CD4-positive, alpha-beta T cell (primary cell): ENCODE results near the gene ARHGAP26. TPM values are rescaled to one million over a fixed set of nuclear protein-coding genes. Genes with fewer than 3 reads are reported as not detected.
"Not testable (repeated sequence)": the region's sequence is repeated elsewhere in the genome, so short reads cannot be mapped to it uniquely, and the experiment has no call there.

Experiments
- ATAC-seq: fragments of 200-7000 bp; cut with Tn5 transposase; one replicate; pipeline ENCODE4 v1.10.0; 2022; ENCODE audit warnings: mild to moderate bottlenecking; ENCODE audit not compliant: poor library complexity
- CTCF ChIA-PET: fragments of 350-600 bp; sonication (Branson Sonifier 250); formaldehyde crosslinking; loops from one replicate; lab custom pipeline; 2021; ENCODE audit warnings: antibody characterized with exemption, inconsistent platforms; lab: Charles Lee
- POLR2A ChIA-PET: fragments of 350-600 bp; sonication (Branson Sonifier 250); formaldehyde crosslinking; loops from one replicate; lab custom pipeline; 2021; ENCODE audit warnings: antibody characterized with exemption, inconsistent platforms; lab: Charles Lee
- DNase-seq, 14 experiments: peaks; one replicate each; pipeline ENCODE4 v3.0.0-alpha.2; 2013 to 2020; ENCODE audit warnings: mixed read lengths in 2 of 14
- H3K27ac ChIP-seq, 2 donors: one replicate each; pipeline versions ENCODE4 v1.5.1 to v1.7.0; 2013; ENCODE audit warnings: low read length in 2 of 2, low read depth in 1 of 2, mild to moderate bottlenecking in 1 of 2
- H3K27me3 ChIP-seq, 2 experiments: 1 replicate in 1 of 2; 2 replicates in 1 of 2; pipeline versions ENCODE4 v1.6.1 to v1.7.0; 2013; ENCODE audit warnings: low read length in 2 of 2, control low read depth in 1 of 2, mild to moderate bottlenecking in 1 of 2, moderate library complexity in 1 of 2; ENCODE audit not compliant: insufficient read depth in 2 of 2, control insufficient read depth in 1 of 2
- H3K36me3 ChIP-seq: one replicate; pipeline ENCODE4 v1.6.1; 2013; ENCODE audit warnings: low read length, control low read depth; ENCODE audit not compliant: insufficient read depth
- H3K4me1 ChIP-seq: one replicate; pipeline ENCODE4 v1.6.1; 2013; ENCODE audit warnings: low read length, control low read depth; ENCODE audit not compliant: insufficient read depth
- H3K4me3 ChIP-seq: one replicate; pipeline ENCODE4 v1.5.1; 2013; ENCODE audit warnings: mild to moderate bottlenecking, low read length, moderate library complexity
- H3K9me3 ChIP-seq, 2 experiments: 1 replicate in 1 of 2; 2 replicates in 1 of 2; pipeline versions ENCODE4 v1.6.1 to v1.7.0; 2013; ENCODE audit warnings: low read length in 2 of 2, mild to moderate bottlenecking in 2 of 2, control low read depth in 1 of 2, moderate library complexity in 1 of 2; ENCODE audit not compliant: control insufficient read depth in 1 of 2, insufficient read depth in 1 of 2
- H3K27ac Mint-ChIP-seq: one replicate; pipeline ENCODE4 v1.8.0; 2020; ENCODE audit warnings: mixed read lengths
- H3K27me3 Mint-ChIP-seq: one replicate; pipeline ENCODE4 v1.8.0; 2021; ENCODE audit warnings: mixed read lengths
- H3K36me3 Mint-ChIP-seq: one replicate; pipeline ENCODE4 v1.8.0; 2021; ENCODE audit warnings: low read depth, mixed read lengths
- H3K4me1 Mint-ChIP-seq: one replicate; pipeline ENCODE4 v1.8.0; 2021; ENCODE audit warnings: low read depth, mixed read lengths
- H3K4me3 Mint-ChIP-seq: one replicate; pipeline ENCODE4 v1.8.0; 2020; ENCODE audit warnings: mild to moderate bottlenecking, mixed read lengths
- H3K9me3 Mint-ChIP-seq: one replicate; pipeline ENCODE4 v1.8.0; 2020; ENCODE audit warnings: mixed read lengths
- intact Hi-C, 2 experiments: fragments of 100-400 bp; cut with DNase I in 1 of 2; cut with micrococcal nuclease in 1 of 2; formaldehyde crosslinking; loops; one replicate each; pipeline versions ENCODE4 v1.15.1 to v1.9.0; 2023 to 2025; cut with DNase I, micrococcal nuclease
- total RNA-seq, 174 experiments: library from RNA in 2 of 174; stranded (reverse) in 2 of 174; gene quantifications; one replicate each; pipeline ENCODE4 v1.2.3 and lab custom pipeline; 2021 to 2026
- TF ChIP-seq, protein P1 (sequence below): fragments of 200-600 bp; IDR thresholded peaks from one replicate; pipeline ENCODE4 v1.8.0; 2022; ENCODE audit warnings: antibody characterized with exemption, mild to moderate bottlenecking

The ARHGAP26 gene
- total RNA-seq, 2 experiments from 2014 or later, result 24.9 to 27.3 TPM

- ATAC-seq, H3K9me3 Mint-ChIP-seq, H3K4me3 Mint-ChIP-seq, H3K27ac ChIP-seq, H3K27me3 Mint-ChIP-seq, H3K27ac Mint-ChIP-seq, H3K36me3 Mint-ChIP-seq, intact Hi-C loops, H3K4me3 ChIP-seq, H3K4me1 ChIP-seq, H3K9me3 ChIP-seq, CTCF ChIA-PET, DNase-seq, POLR2A ChIA-PET, H3K36me3 ChIP-seq, H3K27me3 ChIP-seq, H3K4me1 Mint-ChIP-seq: not testable (repeated sequence)
Observed at GRCh38 chr5:143092711-143093451, 322.7 kb downstream of the ARHGAP26 start.

DNA sequence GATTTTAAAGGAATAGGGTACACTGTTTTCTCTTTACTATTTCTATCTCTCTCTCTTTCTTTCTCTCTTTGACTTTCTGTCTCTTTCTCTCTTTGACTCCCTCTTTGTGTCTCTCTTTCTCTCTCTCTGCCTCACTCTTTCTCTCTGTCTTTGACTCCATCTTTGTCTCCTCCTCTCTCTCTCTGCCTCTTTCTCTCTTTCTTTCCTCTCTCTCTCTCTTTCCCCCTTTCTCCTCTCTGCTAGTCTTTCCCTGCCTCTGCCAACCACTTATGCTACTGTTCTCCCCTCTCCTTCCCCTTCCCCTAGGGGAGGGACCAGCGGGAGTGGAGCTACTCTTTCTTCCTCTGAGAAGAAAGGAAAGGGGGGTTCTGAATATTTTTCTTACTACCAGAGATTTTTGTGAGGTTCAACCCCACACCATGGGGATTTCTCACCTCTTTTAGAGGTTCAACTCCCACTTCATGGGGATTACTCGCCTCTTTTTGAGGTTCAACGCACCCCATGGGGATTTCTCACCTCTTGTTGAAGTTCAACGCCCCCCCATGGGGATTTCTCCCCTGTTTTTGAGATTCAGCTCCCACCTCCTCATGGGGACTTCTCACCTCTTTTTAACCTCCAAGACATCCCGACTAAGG, 323.4 kb downstream of the ARHGAP26 start:
- H3K4me1 Mint-ChIP-seq, result no peaks in the 10 kb centered on the region
- no peak overlapping the region for H3K4me3 Mint-ChIP-seq
- intact Hi-C loops, result no loop called here
- H3K9me3 Mint-ChIP-seq, result no peaks in the 10 kb centered on the region
- peaks cover 4% of the 10 kb centered on the region for H3K36me3 Mint-ChIP-seq
- Histone ChIP-seq H3K4me3 (no peak overlapping the region), H3K36me3 (no peaks in the 10 kb centered on the region), H3K27ac (no peak overlapping the region), H3K9me3 (no peaks in the 10 kb centered on the region), H3K27me3 (no peaks in the 10 kb centered on the region), H3K4me1 (no peaks in the 10 kb centered on the region)
- H3K27ac Mint-ChIP-seq, result no peak overlapping the region
- ATAC-seq, result no peak
- TF ChIP-seq, protein P1, sequence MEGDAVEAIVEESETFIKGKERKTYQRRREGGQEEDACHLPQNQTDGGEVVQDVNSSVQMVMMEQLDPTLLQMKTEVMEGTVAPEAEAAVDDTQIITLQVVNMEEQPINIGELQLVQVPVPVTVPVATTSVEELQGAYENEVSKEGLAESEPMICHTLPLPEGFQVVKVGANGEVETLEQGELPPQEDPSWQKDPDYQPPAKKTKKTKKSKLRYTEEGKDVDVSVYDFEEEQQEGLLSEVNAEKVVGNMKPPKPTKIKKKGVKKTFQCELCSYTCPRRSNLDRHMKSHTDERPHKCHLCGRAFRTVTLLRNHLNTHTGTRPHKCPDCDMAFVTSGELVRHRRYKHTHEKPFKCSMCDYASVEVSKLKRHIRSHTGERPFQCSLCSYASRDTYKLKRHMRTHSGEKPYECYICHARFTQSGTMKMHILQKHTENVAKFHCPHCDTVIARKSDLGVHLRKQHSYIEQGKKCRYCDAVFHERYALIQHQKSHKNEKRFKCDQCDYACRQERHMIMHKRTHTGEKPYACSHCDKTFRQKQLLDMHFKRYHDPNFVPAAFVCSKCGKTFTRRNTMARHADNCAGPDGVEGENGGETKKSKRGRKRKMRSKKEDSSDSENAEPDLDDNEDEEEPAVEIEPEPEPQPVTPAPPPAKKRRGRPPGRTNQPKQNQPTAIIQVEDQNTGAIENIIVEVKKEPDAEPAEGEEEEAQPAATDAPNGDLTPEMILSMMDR, result no peak
- no peak for DNase-seq
- ChIA-PET CTCF (interaction anchor here (0.6 to 0.8 kb wide), 2 partner anchors 9 to 774 kb away, joined by 3 read pairs; no protein-coding TSS in a partner anchor), POLR2A (no interaction called here)
- no peaks in the 10 kb centered on the region for H3K27me3 Mint-ChIP-seq

GRCh38 chr5:143094087-143094521, 323.9 kb downstream of the ARHGAP26 start:
- TF ChIP-seq, protein P1, result no peak
- H3K27ac Mint-ChIP-seq, result no peak overlapping the region

DNA sequence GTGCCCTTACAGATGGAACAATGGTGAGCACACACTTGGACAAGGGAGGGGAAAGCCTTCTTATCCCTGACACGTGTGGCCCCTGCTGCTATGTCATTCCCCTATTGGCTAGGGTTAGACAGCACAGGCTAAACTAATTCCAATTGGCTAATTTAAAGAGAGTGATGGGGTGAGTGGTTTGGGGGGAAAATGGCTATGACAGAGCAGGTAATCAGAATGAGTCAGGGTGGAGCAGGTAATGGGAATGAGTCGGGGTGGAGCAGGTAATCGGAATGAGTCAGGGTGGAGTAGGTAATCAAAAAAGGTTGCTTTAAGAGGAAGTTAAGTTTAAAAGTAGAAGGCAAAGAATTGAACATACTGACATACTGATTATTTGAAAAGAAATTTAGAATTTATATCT, 324.4 kb downstream of the ARHGAP26 start:
- H3K27ac Mint-ChIP-seq, DNase-seq, H3K4me1 ChIP-seq, H3K9me3 ChIP-seq, intact Hi-C loops, H3K4me1 Mint-ChIP-seq, H3K36me3 Mint-ChIP-seq, POLR2A ChIA-PET, H3K36me3 ChIP-seq, H3K4me3 Mint-ChIP-seq, H3K9me3 Mint-ChIP-seq, H3K27me3 ChIP-seq, CTCF ChIA-PET, H3K4me3 ChIP-seq, ATAC-seq, H3K27me3 Mint-ChIP-seq, H3K27ac ChIP-seq: not testable (repeated sequence)

More at GRCh38 chr5:143094087-143094521, 323.9 kb downstream of the ARHGAP26 start:
- CTCF ChIA-PET, result interaction anchor here (0.6 to 0.8 kb wide), 2 partner anchors 9 to 774 kb away, joined by 3 read pairs; no protein-coding TSS in a partner anchor
- H3K27ac ChIP-seq, result no peak overlapping the region
- no peaks in the 10 kb centered on the region for H3K4me1 ChIP-seq
- no peaks in the 10 kb centered on the region for H3K9me3 ChIP-seq
- Mint-ChIP-seq H3K4me1 (no peaks in the 10 kb centered on the region), H3K4me3 (no peak overlapping the region), H3K27me3 (no peaks in the 10 kb centered on the region), H3K36me3 (peaks cover 4% of the 10 kb centered on the region), H3K9me3 (no peaks in the 10 kb centered on the region)
- DNase-seq (no peak), ATAC-seq (no peak)
- H3K27me3 ChIP-seq, result no peaks in the 10 kb centered on the region
- POLR2A ChIA-PET, result no interaction called here
- intact Hi-C loops, result no loop called here
- H3K4me3 ChIP-seq, result no peak overlapping the region
- no peaks in the 10 kb centered on the region for H3K36me3 ChIP-seq
